Stomach (tissue), 4 donors: ENCODE results near the gene PLPP3.

Experiments used
- POLR2A ChIP-seq, 4 donors: fragments of 450-650 bp; IDR thresholded peaks; one replicate each; pipeline ENCODE4 v1.6.1; 2016; ENCODE audit warnings: antibody characterized with exemption in 4 of 4, control low read depth in 2 of 4, mild to moderate bottlenecking in 1 of 4, moderate library complexity in 1 of 4
- TF ChIP-seq, protein P1 (sequence below), 7 experiments: fragments of 450-650 bp in 4 of 7; fragments of 200-600 bp in 3 of 7; sonication (generic) in 3 of 7; IDR thresholded peaks; one replicate each; pipeline ENCODE4 v1.5.1; 2016 to 2019; ENCODE audit warnings: antibody characterized with exemption in 7 of 7, control low read depth in 2 of 7, mild to moderate bottlenecking in 1 of 7

DNA sequence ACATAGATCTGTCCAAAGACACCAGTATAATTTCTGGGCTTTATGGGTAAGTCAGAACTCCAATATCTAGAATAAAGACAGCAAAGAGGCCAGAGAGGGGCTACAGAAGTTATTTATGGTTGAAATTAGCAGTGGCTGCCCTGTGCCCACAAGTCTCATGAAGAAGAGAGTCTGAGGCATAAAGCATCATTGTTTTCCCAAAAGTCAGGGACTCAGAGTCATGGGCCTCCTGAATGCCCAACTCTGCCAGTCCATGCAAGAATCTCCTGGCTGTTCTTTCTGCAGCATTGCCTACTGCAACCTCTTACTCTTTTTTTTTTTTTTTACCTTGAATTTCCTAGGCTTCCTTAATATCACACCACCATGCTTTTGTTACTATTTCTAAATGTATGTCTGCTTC lies 49.6 kb downstream of the PLPP3 start:
- TF ChIP-seq, protein P1, sequence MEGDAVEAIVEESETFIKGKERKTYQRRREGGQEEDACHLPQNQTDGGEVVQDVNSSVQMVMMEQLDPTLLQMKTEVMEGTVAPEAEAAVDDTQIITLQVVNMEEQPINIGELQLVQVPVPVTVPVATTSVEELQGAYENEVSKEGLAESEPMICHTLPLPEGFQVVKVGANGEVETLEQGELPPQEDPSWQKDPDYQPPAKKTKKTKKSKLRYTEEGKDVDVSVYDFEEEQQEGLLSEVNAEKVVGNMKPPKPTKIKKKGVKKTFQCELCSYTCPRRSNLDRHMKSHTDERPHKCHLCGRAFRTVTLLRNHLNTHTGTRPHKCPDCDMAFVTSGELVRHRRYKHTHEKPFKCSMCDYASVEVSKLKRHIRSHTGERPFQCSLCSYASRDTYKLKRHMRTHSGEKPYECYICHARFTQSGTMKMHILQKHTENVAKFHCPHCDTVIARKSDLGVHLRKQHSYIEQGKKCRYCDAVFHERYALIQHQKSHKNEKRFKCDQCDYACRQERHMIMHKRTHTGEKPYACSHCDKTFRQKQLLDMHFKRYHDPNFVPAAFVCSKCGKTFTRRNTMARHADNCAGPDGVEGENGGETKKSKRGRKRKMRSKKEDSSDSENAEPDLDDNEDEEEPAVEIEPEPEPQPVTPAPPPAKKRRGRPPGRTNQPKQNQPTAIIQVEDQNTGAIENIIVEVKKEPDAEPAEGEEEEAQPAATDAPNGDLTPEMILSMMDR (IDR thresholded peaks at IDR 0.05): no peak
- TF ChIP-seq POLR2A (IDR thresholded peaks at IDR 0.05): no peak
